ENCODE data around the gene FADS2. TPM values are rescaled to one million over a fixed set of nuclear protein-coding genes. Genes with fewer than 3 reads are reported as not detected.

Gene FADS2
- total RNA-seq, 2 experiments from 2014 or later = 131 to 134 TPM

- ATAC-seq (no peak), DNase-seq (no peak)
- TF ChIP-seq CTCF (IDR thresholded peaks at IDR 0.05) = no peak
- POLR2A ChIA-PET = no interaction called here
- CTCF ChIA-PET = interaction anchor here (1.2 to 4.2 kb wide), 2 partner anchors 10 to 39 kb away, joined by 4 to 45 read pairs; no protein-coding TSS in a partner anchor
- Mint-ChIP-seq H3K4me3 (no peak overlapping the region), H3K4me1 (ENCODE audit: low read depth) (no peaks in the 10 kb centered on the region), H3K27me3 (peaks cover 3% of the 10 kb centered on the region), H3K36me3 (ENCODE audit: low read depth) (no peaks in the 10 kb centered on the region), H3K27ac (no peak overlapping the region), H3K9me3 (no peaks in the 10 kb centered on the region)
- intact Hi-C loops (cut with micrococcal nuclease) = no loop called here
Observed at GRCh38 chr11:61907871-61908729, 80.0 kb downstream of the FADS2 start.

GRCh38 chr11:61908730-61909316, 80.7 kb downstream of the FADS2 start:
- no peak for DNase-seq

GRCh38 chr11:61910187-61911127, 82.4 kb downstream of the FADS2 start:
- intact Hi-C loops (cut with micrococcal nuclease) = no loop called here
- ChIA-PET POLR2A (no interaction called here), CTCF (interaction anchor here (0.6 to 4.2 kb wide), 2 partner anchors 12 to 37 kb away, joined by 3 to 45 read pairs; no protein-coding TSS in a partner anchor)
- ATAC-seq = no peak
- H3K4me1 Mint-ChIP-seq (ENCODE audit: low read depth) = no peaks in the 10 kb centered on the region
- no peaks in the 10 kb centered on the region for H3K36me3 Mint-ChIP-seq (ENCODE audit: low read depth)
- H3K27ac Mint-ChIP-seq = no peak overlapping the region
- no peak for TF ChIP-seq CTCF (IDR thresholded peaks at IDR 0.05)
- H3K27me3 Mint-ChIP-seq = peaks cover 9% of the 10 kb centered on the region
- no peak overlapping the region for H3K4me3 Mint-ChIP-seq
- no peaks in the 10 kb centered on the region for H3K9me3 Mint-ChIP-seq
- DNase-seq = no peak

More at GRCh38 chr11:61908730-61909316, 80.7 kb downstream of the FADS2 start:
- CTCF ChIA-PET = interaction anchor here (4.2 kb wide), 1 partner anchor 11 kb away, joined by 45 read pairs; no protein-coding TSS in a partner anchor
- POLR2A ChIA-PET = no interaction called here
- H3K27me3 Mint-ChIP-seq = peaks cover 3% of the 10 kb centered on the region
- no peak overlapping the region for H3K4me3 Mint-ChIP-seq
- H3K27ac Mint-ChIP-seq = no peak overlapping the region
- no peak for ATAC-seq
- no peaks in the 10 kb centered on the region for H3K9me3 Mint-ChIP-seq
- intact Hi-C loops (cut with micrococcal nuclease) = no loop called here
- no peak for TF ChIP-seq CTCF (IDR thresholded peaks at IDR 0.05)
- no peaks in the 10 kb centered on the region for H3K36me3 Mint-ChIP-seq (ENCODE audit: low read depth)
- no peaks in the 10 kb centered on the region for H3K4me1 Mint-ChIP-seq (ENCODE audit: low read depth)

- ChIA-PET CTCF (no interaction called here), POLR2A (no interaction called here)
- no peak for TF ChIP-seq CTCF (IDR thresholded peaks at IDR 0.05)
- Mint-ChIP-seq H3K27ac (no peak overlapping the region), H3K4me3 (no peak overlapping the region), H3K4me1 (ENCODE audit: low read depth) (no peaks in the 10 kb centered on the region), H3K36me3 (ENCODE audit: low read depth) (no peaks in the 10 kb centered on the region), H3K9me3 (no peaks in the 10 kb centered on the region), H3K27me3 (peaks cover 12% of the 10 kb centered on the region)
- ATAC-seq = no peak
- intact Hi-C loops (cut with micrococcal nuclease) = no loop called here
- no peak for DNase-seq
Observed at GRCh38 chr11:61911128-61911700, 83.1 kb downstream of the FADS2 start.

All from activated CD8-positive, alpha-beta T cell treated with anti-CD3 and anti-CD28 coated beads for 36 hours (primary cell).